ENCODE measurements around the gene NDUFS3. TPM values are rescaled to one million over a fixed set of nuclear protein-coding genes. Genes with fewer than 3 reads are reported as not detected.

NDUFS3 gene
- total RNA-seq, 1 donor from 2014 or later: 132 TPM

- Mint-ChIP-seq H3K4me1 (ENCODE audit: low read depth) (no peaks in the 10 kb centered on the region), H3K4me3 (ENCODE audit: low read depth) (no peak overlapping the region), H3K27ac (no peak overlapping the region), H3K9me3 (no peaks in the 10 kb centered on the region), H3K27me3 (ENCODE audit: low read depth) (peaks cover 5% of the 10 kb centered on the region), H3K36me3 (ENCODE audit: low read depth) (no peaks in the 10 kb centered on the region)
- no peak for DNase-seq (ENCODE audit: low spot score)
- intact Hi-C loops (cut with micrococcal nuclease): no loop called here
Measured at GRCh38 chr11:47599902-47600301, 21.0 kb downstream of the NDUFS3 start.

GRCh38 chr11:47603295-47603694, 24.4 kb downstream of the NDUFS3 start:
- Mint-ChIP-seq H3K4me3 (ENCODE audit: low read depth) (no peak overlapping the region), H3K4me1 (ENCODE audit: low read depth) (no peaks in the 10 kb centered on the region), H3K27me3 (ENCODE audit: low read depth) (no peaks in the 10 kb centered on the region), H3K36me3 (ENCODE audit: low read depth) (peaks cover 6% of the 10 kb centered on the region), H3K9me3 (no peaks in the 10 kb centered on the region), H3K27ac (no peak overlapping the region)
- DNase-seq (ENCODE audit: low spot score): no peak
- intact Hi-C loops (cut with micrococcal nuclease): no loop called here

DNA sequence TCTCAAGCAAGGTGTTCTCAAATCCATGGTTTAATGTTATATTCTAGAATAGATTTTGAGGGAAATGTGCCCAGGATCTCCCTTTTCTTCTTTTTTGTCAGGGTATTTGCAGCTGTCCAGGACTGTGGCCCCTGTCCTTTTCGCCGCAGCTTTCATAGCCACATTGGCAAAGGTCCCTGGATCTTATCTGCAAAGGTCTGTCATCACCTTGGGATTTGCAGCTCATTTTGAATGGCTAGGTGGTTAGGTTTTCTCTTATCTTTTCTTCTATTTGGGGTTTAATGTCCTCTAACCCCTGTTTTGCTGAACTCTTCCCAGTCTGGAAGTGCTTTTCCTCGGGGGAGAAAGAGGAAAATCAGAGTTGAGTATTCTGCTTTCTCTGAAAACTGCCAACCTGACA, 27.0 kb downstream of the NDUFS3 start:
- no peak overlapping the region for H3K4me3 Mint-ChIP-seq (ENCODE audit: low read depth)
- H3K27ac Mint-ChIP-seq: no peak overlapping the region
- intact Hi-C loops (cut with micrococcal nuclease): no loop called here
- H3K27me3 Mint-ChIP-seq (ENCODE audit: low read depth): no peaks in the 10 kb centered on the region
- peaks cover 15% of the 10 kb centered on the region for H3K36me3 Mint-ChIP-seq (ENCODE audit: low read depth)
- no peaks in the 10 kb centered on the region for H3K9me3 Mint-ChIP-seq
- H3K4me1 Mint-ChIP-seq (ENCODE audit: low read depth): peaks cover 3% of the 10 kb centered on the region
- DNase-seq (ENCODE audit: low spot score): no peak

DNA sequence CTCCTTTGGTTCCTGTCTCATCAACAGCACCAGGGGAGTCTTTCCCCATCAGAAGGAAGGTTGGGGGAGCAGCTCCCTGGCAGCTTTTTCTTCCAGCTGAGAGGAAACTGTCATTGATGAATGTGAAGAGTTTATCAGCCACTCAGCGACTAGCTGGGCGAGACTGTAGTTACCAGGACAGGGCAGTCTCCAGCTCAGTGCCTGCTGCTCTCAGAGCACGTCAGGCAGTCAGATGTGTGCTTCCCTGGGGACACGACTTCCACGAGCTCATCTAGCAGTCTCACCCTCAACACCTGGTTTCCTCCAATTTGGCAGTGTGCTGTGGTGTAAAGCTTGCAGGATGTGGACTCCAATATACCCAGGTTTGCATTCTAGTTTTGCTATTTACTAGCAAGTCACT, 27.9 kb downstream of the NDUFS3 start:
- intact Hi-C loops (cut with micrococcal nuclease): no loop called here
- no peak overlapping the region for H3K4me3 Mint-ChIP-seq (ENCODE audit: low read depth)
- peaks cover 19% of the 10 kb centered on the region for H3K36me3 Mint-ChIP-seq (ENCODE audit: low read depth)
- no peak for DNase-seq (ENCODE audit: low spot score)
- H3K4me1 Mint-ChIP-seq (ENCODE audit: low read depth): peaks cover 5% of the 10 kb centered on the region
- no peaks in the 10 kb centered on the region for H3K27me3 Mint-ChIP-seq (ENCODE audit: low read depth)
- no peak overlapping the region for H3K27ac Mint-ChIP-seq
- H3K9me3 Mint-ChIP-seq: no peaks in the 10 kb centered on the region

GRCh38 chr11:47607380-47607779, 28.5 kb downstream of the NDUFS3 start:
- H3K27ac Mint-ChIP-seq: no peak overlapping the region
- DNase-seq (ENCODE audit: low spot score): no peak
- no peak overlapping the region for H3K4me3 Mint-ChIP-seq (ENCODE audit: low read depth)
- no peaks in the 10 kb centered on the region for H3K27me3 Mint-ChIP-seq (ENCODE audit: low read depth)
- intact Hi-C loops (cut with micrococcal nuclease): no loop called here
- no peaks in the 10 kb centered on the region for H3K9me3 Mint-ChIP-seq
- peaks cover 20% of the 10 kb centered on the region for H3K36me3 Mint-ChIP-seq (ENCODE audit: low read depth)
- peaks cover 6% of the 10 kb centered on the region for H3K4me1 Mint-ChIP-seq (ENCODE audit: low read depth)

GRCh38 chr11:47609675-47610074, 30.8 kb downstream of the NDUFS3 start:
- no peak overlapping the region for H3K4me3 Mint-ChIP-seq (ENCODE audit: low read depth)
- no peak overlapping the region for H3K27ac Mint-ChIP-seq
- H3K36me3 Mint-ChIP-seq (ENCODE audit: low read depth): peaks cover 23% of the 10 kb centered on the region
- no peaks in the 10 kb centered on the region for H3K27me3 Mint-ChIP-seq (ENCODE audit: low read depth)
- H3K4me1 Mint-ChIP-seq (ENCODE audit: low read depth): peaks cover 6% of the 10 kb centered on the region
- H3K9me3 Mint-ChIP-seq: no peaks in the 10 kb centered on the region
- intact Hi-C loops (cut with micrococcal nuclease): loop anchor here (10.0 kb wide), 1 partner anchor 55 kb away; the partner anchor contains the start of gene CELF1
- no peak for DNase-seq (ENCODE audit: low spot score)

GRCh38 chr11:47611348-47611794, 32.5 kb downstream of the NDUFS3 start:
- DNase-seq (ENCODE audit: low spot score): no peak
- Mint-ChIP-seq H3K27me3 (ENCODE audit: low read depth) (no peaks in the 10 kb centered on the region), H3K4me3 (ENCODE audit: low read depth) (no peak overlapping the region), H3K4me1 (ENCODE audit: low read depth) (peaks cover 8% of the 10 kb centered on the region), H3K36me3 (ENCODE audit: low read depth) (peaks cover 28% of the 10 kb centered on the region), H3K27ac (no peak overlapping the region), H3K9me3 (no peaks in the 10 kb centered on the region)
- intact Hi-C loops (cut with micrococcal nuclease): loop anchor here (10.0 kb wide), 1 partner anchor 57 kb away; the partner anchor contains the start of gene CELF1

- Mint-ChIP-seq H3K36me3 (ENCODE audit: low read depth) (peaks cover 33% of the 10 kb centered on the region), H3K27me3 (ENCODE audit: low read depth) (no peaks in the 10 kb centered on the region), H3K27ac (no peak overlapping the region), H3K9me3 (no peaks in the 10 kb centered on the region), H3K4me3 (ENCODE audit: low read depth) (no peak overlapping the region), H3K4me1 (ENCODE audit: low read depth) (peaks cover 8% of the 10 kb centered on the region)
- DNase-seq (ENCODE audit: low spot score): no peak
- intact Hi-C loops (cut with micrococcal nuclease): loop anchor here (10.0 kb wide), 1 partner anchor 60 kb away; the partner anchor contains the start of gene CELF1
Measured at GRCh38 chr11:47615249-47615648, 36.4 kb downstream of the NDUFS3 start.

GRCh38 chr11:47616726-47617416, 38.0 kb downstream of the NDUFS3 start:
- DNase-seq (ENCODE audit: low spot score): no peak
- H3K4me3 Mint-ChIP-seq (ENCODE audit: low read depth): no peak overlapping the region
- intact Hi-C loops (cut with micrococcal nuclease): loop anchor here (10.0 kb wide), 1 partner anchor 62 kb away; the partner anchor contains the start of gene CELF1
- peaks cover 33% of the 10 kb centered on the region for H3K36me3 Mint-ChIP-seq (ENCODE audit: low read depth)
- no peak overlapping the region for H3K27ac Mint-ChIP-seq
- no peaks in the 10 kb centered on the region for H3K27me3 Mint-ChIP-seq (ENCODE audit: low read depth)
- no peaks in the 10 kb centered on the region for H3K9me3 Mint-ChIP-seq
- H3K4me1 Mint-ChIP-seq (ENCODE audit: low read depth): peaks cover 5% of the 10 kb centered on the region

- peaks cover 34% of the 10 kb centered on the region for H3K36me3 Mint-ChIP-seq (ENCODE audit: low read depth)
- no peaks in the 10 kb centered on the region for H3K9me3 Mint-ChIP-seq
- H3K27me3 Mint-ChIP-seq (ENCODE audit: low read depth): no peaks in the 10 kb centered on the region
- H3K4me3 Mint-ChIP-seq (ENCODE audit: low read depth): no peak overlapping the region
- H3K4me1 Mint-ChIP-seq (ENCODE audit: low read depth): peaks cover 5% of the 10 kb centered on the region
- no peak for DNase-seq (ENCODE audit: low spot score)
- intact Hi-C loops (cut with micrococcal nuclease): loop anchor here (10.0 kb wide), 1 partner anchor 63 kb away; the partner anchor contains the start of gene CELF1
- no peak overlapping the region for H3K27ac Mint-ChIP-seq
Measured at GRCh38 chr11:47617417-47617809, 38.5 kb downstream of the NDUFS3 start.

- no peak overlapping the region for H3K4me3 Mint-ChIP-seq (ENCODE audit: low read depth)
- peaks cover 48% of the 10 kb centered on the region for H3K36me3 Mint-ChIP-seq (ENCODE audit: low read depth)
- no peak for DNase-seq (ENCODE audit: low spot score)
- intact Hi-C loops (cut with micrococcal nuclease): no loop called here
- no peaks in the 10 kb centered on the region for H3K9me3 Mint-ChIP-seq
- H3K4me1 Mint-ChIP-seq (ENCODE audit: low read depth): peaks cover 3% of the 10 kb centered on the region
- H3K27me3 Mint-ChIP-seq (ENCODE audit: low read depth): no peaks in the 10 kb centered on the region
- no peak overlapping the region for H3K27ac Mint-ChIP-seq
Measured at GRCh38 chr11:47620836-47621378, 42.0 kb downstream of the NDUFS3 start.

GRCh38 chr11:47626234-47626633, 47.4 kb downstream of the NDUFS3 start:
- H3K27me3 Mint-ChIP-seq (ENCODE audit: low read depth): no peaks in the 10 kb centered on the region
- no peak overlapping the region for H3K4me3 Mint-ChIP-seq (ENCODE audit: low read depth)
- no peaks in the 10 kb centered on the region for H3K9me3 Mint-ChIP-seq
- DNase-seq (ENCODE audit: low spot score): no peak
- H3K4me1 Mint-ChIP-seq (ENCODE audit: low read depth): no peaks in the 10 kb centered on the region
- no peak overlapping the region for H3K27ac Mint-ChIP-seq
- intact Hi-C loops (cut with micrococcal nuclease): no loop called here
- peaks cover 68% of the 10 kb centered on the region for H3K36me3 Mint-ChIP-seq (ENCODE audit: low read depth)

DNA sequence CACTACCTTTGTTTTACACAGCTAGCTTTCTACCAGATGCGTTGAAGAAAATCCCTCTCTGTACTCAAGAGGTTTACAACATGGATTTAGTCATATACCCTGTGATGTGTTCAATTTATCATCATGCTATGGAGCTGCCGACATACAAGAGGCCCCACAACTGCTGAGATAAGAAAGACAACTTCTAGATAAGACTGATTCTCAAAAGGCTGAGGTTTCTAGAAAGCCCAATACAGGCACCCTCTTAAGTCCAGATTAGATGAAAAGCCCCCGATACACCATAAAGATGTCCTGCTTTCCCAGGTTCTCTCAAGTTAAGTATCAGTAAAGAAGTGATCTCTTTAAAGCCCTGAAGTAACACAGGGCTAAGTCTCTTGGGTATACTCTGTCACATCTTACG, 49.2 kb downstream of the NDUFS3 start:
- Mint-ChIP-seq H3K9me3 (no peaks in the 10 kb centered on the region), H3K36me3 (ENCODE audit: low read depth) (peaks cover 72% of the 10 kb centered on the region)
- DNase-seq (ENCODE audit: low spot score): no peak

More for the DNA sequence above, 49.2 kb downstream of the NDUFS3 start:
- H3K27me3 Mint-ChIP-seq (ENCODE audit: low read depth): no peaks in the 10 kb centered on the region
- H3K4me1 Mint-ChIP-seq (ENCODE audit: low read depth): no peaks in the 10 kb centered on the region
- no peak overlapping the region for H3K27ac Mint-ChIP-seq
- intact Hi-C loops (cut with micrococcal nuclease): no loop called here
- no peak overlapping the region for H3K4me3 Mint-ChIP-seq (ENCODE audit: low read depth)
